T47D (cell line): ENCODE results near the gene MYO5A.
"Not testable (repeated sequence)": the region's sequence is repeated elsewhere in the genome, so short reads cannot be mapped to it uniquely, and the experiment has no call there.

Source experiments
- DNase-seq, 2 experiments: peaks; one replicate each; pipeline versions ENCODE4 v3.0.0 to v3.0.0-alpha.2; 2011 to 2012; ENCODE audit warnings: low read depth in 1 of 2, low spot score in 1 of 2
- JUND ChIP-seq: IDR thresholded peaks from 2 replicates; pipeline ENCODE4 v1.6.1; 2012; ENCODE audit warnings: low read depth
- in situ Hi-C: cut with HindIII; loops from 2 replicates; pipeline ENCODE4 v1.10.0; 2016; ENCODE audit warnings: low sequenced_read_pairs, low pct_unique_long_range_greater_than_20kb

MYO5A gene

GRCh38 chr15:52559022-52559421 lies 30.3 kb upstream of the MYO5A start:
- DNase-seq: no peak
- no peak for TF ChIP-seq JUND
- in situ Hi-C loops: no loop called here

GRCh38 chr15:52558196-52558595 lies 29.5 kb upstream of the MYO5A start:
- in situ Hi-C loops: no loop called here
- no peak for TF ChIP-seq JUND
- no peak for DNase-seq

- in situ Hi-C loops: no loop called here
- no peak for DNase-seq
- TF ChIP-seq JUND: no peak
These were observed 28.6 kb upstream of the MYO5A start for GRCh38 chr15:52557274-52557641.

GRCh38 chr15:52556524-52557273 lies 28.0 kb upstream of the MYO5A start:
- in situ Hi-C loops: no loop called here
- no peak for DNase-seq
- TF ChIP-seq JUND: no peak

- in situ Hi-C loops: no loop called here
- no peak for TF ChIP-seq JUND
- DNase-seq: no peak
These were observed 23.6 kb upstream of the MYO5A start for GRCh38 chr15:52552303-52552702.

GRCh38 chr15:52551762-52552161 lies 23.1 kb upstream of the MYO5A start:
- TF ChIP-seq JUND: no peak

GRCh38 chr15:52551186-52551585 lies 22.5 kb upstream of the MYO5A start:
- in situ Hi-C loops, DNase-seq: not testable (repeated sequence)

More at GRCh38 chr15:52551762-52552161, 23.1 kb upstream of the MYO5A start:
- DNase-seq: no peak
- in situ Hi-C loops: no loop called here

GRCh38 chr15:52546031-52546751 lies 17.5 kb upstream of the MYO5A start:
- TF ChIP-seq JUND: no peak
- no peak for DNase-seq
- in situ Hi-C loops: no loop called here

GRCh38 chr15:52540374-52541012 lies 11.8 kb upstream of the MYO5A start:
- DNase-seq: no peak
- no peak for TF ChIP-seq JUND
- in situ Hi-C loops: no loop called here

GRCh38 chr15:52537459-52537858 lies 8.8 kb upstream of the MYO5A start:
- in situ Hi-C loops: no loop called here
- no peak for TF ChIP-seq JUND
- no peak for DNase-seq

- DNase-seq: peak in 1 of 2 experiments; percentile 27
- TF ChIP-seq JUND: no peak
- in situ Hi-C loops: no loop called here
These were observed 3.7 kb upstream of the MYO5A start for GRCh38 chr15:52532427-52532826.

GRCh38 chr15:52529940-52530339 lies 1.3 kb upstream of the MYO5A start:
- TF ChIP-seq JUND: no peak
- in situ Hi-C loops: no loop called here
- DNase-seq: no peak

GRCh38 chr15:52529341-52529924 lies 753 bp upstream of the MYO5A start:
- no peak for DNase-seq
- in situ Hi-C loops: no loop called here
- TF ChIP-seq JUND: no peak
